ENCODE data around the gene SELPLG. TPM values are rescaled to one million over a fixed set of nuclear protein-coding genes. Genes with fewer than 3 reads are reported as not detected.

SELPLG gene
- total RNA-seq, 1 donor from 2014 or later = not detected

GRCh38 chr12:108638997-108639822 is 5.5 kb upstream of the SELPLG start:
- H3K27ac ChIP-seq = peak overlapping the region; percentile 95

GRCh38 chr12:108638141-108638827 is 4.6 kb upstream of the SELPLG start:
- peak; percentile 91 for DNase-seq (ENCODE audit: low spot score)
- peak overlapping the region; percentile 66 for H3K4me2 ChIP-seq
- H3K27ac ChIP-seq = peak overlapping the region; percentile 95
- peak overlapping the region; percentile 35 for H2AFZ ChIP-seq (replicated peaks)
- TF ChIP-seq EZH2phosphoT487 (IDR thresholded peaks at IDR 0.05) (no peak), CTCF (IDR thresholded peaks at IDR 0.05) (peak; percentile 29), EZH2 (IDR thresholded peaks at IDR 0.05) (no peak)
- H3K27me3 Mint-ChIP-seq (ENCODE audit: insufficient read depth, low read depth) = peaks cover 12% of the 10 kb centered on the region
- H3K36me3 ChIP-seq = no peaks in the 10 kb centered on the region
- H3K4me1 Mint-ChIP-seq = peaks cover 82% of the 10 kb centered on the region
- peak overlapping the region; percentile 11 for H3K4me3 ChIP-seq
- no peaks in the 10 kb centered on the region for H4K20me1 ChIP-seq (ENCODE audit: low read depth)
- H3F3A ChIP-seq (ENCODE audit: low read depth) = peaks cover 44% of the 10 kb centered on the region
- H3K36me3 Mint-ChIP-seq = peaks cover 7% of the 10 kb centered on the region
- no peaks in the 10 kb centered on the region for H3K9me3 Mint-ChIP-seq
- H3K4me3 Mint-ChIP-seq = peak overlapping the region; percentile 75
- peak overlapping the region; percentile 99 for H3K27ac Mint-ChIP-seq
- H3K27me3 ChIP-seq = no peaks in the 10 kb centered on the region
- no peaks in the 10 kb centered on the region for H3K9me3 ChIP-seq (ENCODE audit: low read depth)
- H3K79me2 ChIP-seq (ENCODE audit: low read depth) = no peaks in the 10 kb centered on the region
- H3K4me1 ChIP-seq = peaks cover 55% of the 10 kb centered on the region
- H3K9ac ChIP-seq = no peak overlapping the region

More at GRCh38 chr12:108638997-108639822, 5.5 kb upstream of the SELPLG start:
- H3K4me3 Mint-ChIP-seq = peak overlapping the region; percentile 64
- no peaks in the 10 kb centered on the region for H4K20me1 ChIP-seq (ENCODE audit: low read depth)
- no peak for DNase-seq (ENCODE audit: low spot score)
- H3K9me3 Mint-ChIP-seq = no peaks in the 10 kb centered on the region
- peaks cover 44% of the 10 kb centered on the region for H3F3A ChIP-seq (ENCODE audit: low read depth)
- peaks cover 75% of the 10 kb centered on the region for H3K4me1 Mint-ChIP-seq
- peaks cover 11% of the 10 kb centered on the region for H3K36me3 Mint-ChIP-seq
- TF ChIP-seq EZH2 (IDR thresholded peaks at IDR 0.05) = no peak
- TF ChIP-seq CTCF (IDR thresholded peaks at IDR 0.05) = no peak
- no peak for TF ChIP-seq EZH2phosphoT487 (IDR thresholded peaks at IDR 0.05)
- no peaks in the 10 kb centered on the region for H3K9me3 ChIP-seq (ENCODE audit: low read depth)
- no peaks in the 10 kb centered on the region for H3K79me2 ChIP-seq (ENCODE audit: low read depth)
- peak overlapping the region; percentile 66 for H3K4me2 ChIP-seq
- H2AFZ ChIP-seq (replicated peaks) = no peak overlapping the region
- H3K4me1 ChIP-seq = peaks cover 54% of the 10 kb centered on the region
- no peaks in the 10 kb centered on the region for H3K36me3 ChIP-seq
- H3K4me3 ChIP-seq = no peak overlapping the region
- H3K27ac Mint-ChIP-seq = peak overlapping the region; percentile 99
- H3K9ac ChIP-seq = no peak overlapping the region
- no peaks in the 10 kb centered on the region for H3K27me3 ChIP-seq
- peaks cover 9% of the 10 kb centered on the region for H3K27me3 Mint-ChIP-seq (ENCODE audit: insufficient read depth, low read depth)

GRCh38 chr12:108637222-108637971 is 3.7 kb upstream of the SELPLG start:
- peaks cover 44% of the 10 kb centered on the region for H3F3A ChIP-seq (ENCODE audit: low read depth)
- H3K36me3 ChIP-seq = no peaks in the 10 kb centered on the region
- peaks cover 7% of the 10 kb centered on the region for H3K36me3 Mint-ChIP-seq
- no peaks in the 10 kb centered on the region for H4K20me1 ChIP-seq (ENCODE audit: low read depth)
- H3K27ac Mint-ChIP-seq = peak overlapping the region; percentile 99
- H3K27me3 ChIP-seq = no peaks in the 10 kb centered on the region
- H3K9me3 Mint-ChIP-seq = no peaks in the 10 kb centered on the region
- TF ChIP-seq EZH2 (IDR thresholded peaks at IDR 0.05) (no peak), CTCF (IDR thresholded peaks at IDR 0.05) (no peak), EZH2phosphoT487 (IDR thresholded peaks at IDR 0.05) (no peak)
- H3K4me3 ChIP-seq = peak overlapping the region; percentile 11
- DNase-seq (ENCODE audit: low spot score) = no peak
- peak overlapping the region; percentile 95 for H3K27ac ChIP-seq
- H3K9ac ChIP-seq = no peak overlapping the region
- H3K9me3 ChIP-seq (ENCODE audit: low read depth) = no peaks in the 10 kb centered on the region
- H3K4me3 Mint-ChIP-seq = peak overlapping the region; percentile 75
- no peak overlapping the region for H2AFZ ChIP-seq (replicated peaks)
- peaks cover 85% of the 10 kb centered on the region for H3K4me1 Mint-ChIP-seq
- H3K4me1 ChIP-seq = peaks cover 55% of the 10 kb centered on the region
- no peaks in the 10 kb centered on the region for H3K79me2 ChIP-seq (ENCODE audit: low read depth)
- H3K4me2 ChIP-seq = peak overlapping the region; percentile 66
- H3K27me3 Mint-ChIP-seq (ENCODE audit: insufficient read depth, low read depth) = peaks cover 13% of the 10 kb centered on the region

Data from neural progenitor cell (in vitro differentiated cells).